H1 (cell line): ENCODE results near the gene DHRS12. TPM values are rescaled to one million over a fixed set of nuclear protein-coding genes. Genes with fewer than 3 reads are reported as not detected.

ENCODE experiments used
- CTCF ChIA-PET: fragments of 300-600 bp; sonication (Branson Sonifier 250); formaldehyde crosslinking; loops from one replicate; lab custom pipeline; 2021; ENCODE audit not compliant: partially characterized antibody; lab: Charles Lee
- POLR2A ChIA-PET: fragments of 300-600 bp; sonication (Branson Sonifier 250); formaldehyde crosslinking; loops from one replicate; lab custom pipeline; 2021; ENCODE audit warnings: inconsistent platforms; ENCODE audit not compliant: partially characterized antibody; lab: Charles Lee
- DNase-seq, 2 experiments: peaks; one replicate each; pipeline versions ENCODE4 v3.0.0 to v3.0.0-alpha.2; 2010 to 2022; ENCODE audit warnings: low spot score in 2 of 2, low read depth in 1 of 2, mixed read lengths in 1 of 2
- FAIRE-seq: peaks from 2 replicates; lab custom pipeline; 2011; peaks lifted over from hg19 to GRCh38; lab: Jason Lieb, UNC
- H2AFZ ChIP-seq: 2 replicates; pipeline ENCODE4 v1.8.1; 2012; ENCODE audit warnings: low read length, inconsistent platforms
- H2AK5ac ChIP-seq: 2 replicates; pipeline ENCODE4 v1.6.1; 2013; ENCODE audit warnings: low read depth, low read length
- H2BK120ac ChIP-seq: replicated peaks from 2 replicates; pipeline ENCODE3; 2013; ENCODE audit warnings: low read depth, low read length, inconsistent platforms
- H2BK12ac ChIP-seq: 2 replicates; pipeline ENCODE4 v1.6.1; 2013; ENCODE audit warnings: low read depth, low read length
- H2BK15ac ChIP-seq: 2 replicates; pipeline ENCODE4 v1.6.1; 2013; ENCODE audit warnings: low read length
- H2BK20ac ChIP-seq: 2 replicates; pipeline ENCODE4 v1.6.1; 2013; ENCODE audit warnings: low read length
- H2BK5ac ChIP-seq: 2 replicates; pipeline ENCODE4 v1.6.1; 2013; ENCODE audit warnings: low read depth, low read length
- H3K14ac ChIP-seq: 2 replicates; pipeline ENCODE4 v1.6.1; 2013; ENCODE audit warnings: inconsistent platforms; ENCODE audit not compliant: insufficient read length
- H3K18ac ChIP-seq: 2 replicates; pipeline ENCODE4 v1.6.1; 2013; ENCODE audit warnings: low read length; ENCODE audit errors: extremely low read depth
- H3K23ac ChIP-seq: 2 replicates; pipeline ENCODE4 v1.6.1; 2013; ENCODE audit warnings: inconsistent platforms; ENCODE audit not compliant: insufficient read length
- H3K23me2 ChIP-seq: 2 replicates; pipeline ENCODE4 v1.6.1; 2013; ENCODE audit warnings: low read depth, low read length
- H3K27ac ChIP-seq: 2 replicates; pipeline ENCODE4 v1.6.1; 2011; ENCODE audit warnings: low read depth, low read length, inconsistent platforms
- H3K27me3 ChIP-seq, 4 experiments: replicated peaks in 1 of 4; 1 replicate in 1 of 4; 2 replicates in 3 of 4; pipeline versions ENCODE4 v1.6.1 to v1.8.1; 2011 to 2013; ENCODE audit warnings: low read length in 3 of 4, mild to moderate bottlenecking in 3 of 4, inconsistent platforms in 2 of 4, mixed read lengths in 2 of 4, moderate library complexity in 1 of 4; ENCODE audit not compliant: control insufficient read depth in 3 of 4, insufficient read depth in 3 of 4; ENCODE audit errors: extremely low read depth in 1 of 4
- H3K36me3 ChIP-seq, 4 experiments: 2 replicates each; pipeline versions ENCODE4 v1.6.1 to v1.8.1; 2011 to 2013; ENCODE audit warnings: mild to moderate bottlenecking in 4 of 4, low read length in 3 of 4, moderate library complexity in 2 of 4, control low read depth in 1 of 4, inconsistent platforms in 1 of 4; ENCODE audit not compliant: insufficient read depth in 4 of 4, control insufficient read depth in 2 of 4
- H3K4ac ChIP-seq: replicated peaks from 2 replicates; pipeline ENCODE3; 2013; ENCODE audit warnings: low read length, low read depth, mixed read lengths, inconsistent platforms; ENCODE audit not compliant: insufficient read length
- H3K4me1 ChIP-seq, 4 experiments: replicated peaks in 1 of 4; 1 replicate in 1 of 4; 2 replicates in 3 of 4; pipeline versions ENCODE4 v1.6.1 to v1.8.1; 2011 to 2013; ENCODE audit warnings: low read length in 3 of 4, inconsistent platforms in 2 of 4, mixed read lengths in 1 of 4; ENCODE audit not compliant: insufficient read depth in 4 of 4, control insufficient read depth in 3 of 4
- H3K4me2 ChIP-seq, 2 experiments: 2 replicates each; pipeline versions ENCODE4 v1.6.1 to v1.8.1; 2011 to 2013; ENCODE audit warnings: low read depth in 2 of 2, low read length in 2 of 2, control low read depth in 1 of 2, inconsistent platforms in 1 of 2, mild to moderate bottlenecking in 1 of 2; ENCODE audit not compliant: insufficient read depth in 1 of 2
- H3K4me3 ChIP-seq, 4 experiments: fragments of 200-600, 300-600 bp in 1 of 4; sonication (generic), shearing (Covaris generic), sonication (Bioruptor Twin) in 1 of 4; 2 replicates each; pipeline versions ENCODE4 v1.5.1 to v1.8.1; 2011 to 2016; ENCODE audit warnings: low read length in 4 of 4, low read depth in 3 of 4, control low read depth in 2 of 4, inconsistent platforms in 2 of 4, mild to moderate bottlenecking in 2 of 4, mixed read lengths in 1 of 4, moderate library complexity in 1 of 4; ENCODE audit not compliant: insufficient read depth in 2 of 4; ENCODE audit errors: extremely low read depth in 1 of 4
- H3K56ac ChIP-seq: replicated peaks from 2 replicates; pipeline ENCODE3; 2013; ENCODE audit warnings: low read depth, mild to moderate bottlenecking, mixed read lengths, low read length, inconsistent platforms; ENCODE audit not compliant: insufficient read length
- H3K79me1 ChIP-seq: 2 replicates; pipeline ENCODE4 v1.6.1; 2013; ENCODE audit warnings: low read depth, low read length, control low read depth
- H3K79me2 ChIP-seq, 2 experiments: 2 replicates each; pipeline versions ENCODE4 v1.6.1 to v1.8.1; 2012 to 2013; ENCODE audit warnings: low read length in 2 of 2, mild to moderate bottlenecking in 2 of 2, inconsistent platforms in 1 of 2; ENCODE audit not compliant: insufficient read depth in 2 of 2, control insufficient read depth in 1 of 2
- H3K9ac ChIP-seq, 4 experiments: replicated peaks in 1 of 4; 1 replicate in 1 of 4; 2 replicates in 3 of 4; pipeline versions ENCODE4 v1.6.1 to v1.8.1; 2011 to 2013; ENCODE audit warnings: low read depth in 3 of 4, low read length in 3 of 4, control low read depth in 2 of 4, mild to moderate bottlenecking in 2 of 4, moderate library complexity in 2 of 4, inconsistent platforms in 1 of 4; ENCODE audit errors: extremely low read depth in 1 of 4
- H3K9me3 ChIP-seq, 2 experiments: 2 replicates each; pipeline versions ENCODE4 v1.6.1 to v1.8.1; 2012 to 2013; ENCODE audit warnings: mild to moderate bottlenecking in 2 of 2, moderate library complexity in 2 of 2, control low read depth in 1 of 2, inconsistent platforms in 1 of 2, low read depth in 1 of 2, low read length in 1 of 2, mixed read lengths in 1 of 2; ENCODE audit not compliant: insufficient read depth in 2 of 2
- H4K20me1 ChIP-seq, 2 experiments: replicated peaks in 1 of 2; 2 replicates each; pipeline versions ENCODE3 to v1.8.1; 2011 to 2013; ENCODE audit warnings: inconsistent platforms in 2 of 2, low read length in 2 of 2, mild to moderate bottlenecking in 1 of 2; ENCODE audit not compliant: insufficient read depth in 2 of 2, control insufficient read depth in 1 of 2
- H4K5ac ChIP-seq: 2 replicates; pipeline ENCODE4 v1.6.1; 2013; ENCODE audit warnings: low read length, low read depth, mixed read lengths, inconsistent platforms; ENCODE audit not compliant: insufficient read length
- H4K8ac ChIP-seq: 2 replicates; pipeline ENCODE4 v1.8.0; 2013; ENCODE audit warnings: mild to moderate bottlenecking, moderate library complexity, low read length, inconsistent platforms; ENCODE audit not compliant: insufficient read depth; ENCODE audit errors: extremely low read depth
- H4K91ac ChIP-seq: replicated peaks from 2 replicates; pipeline ENCODE3; 2013; ENCODE audit warnings: low read length, mixed read lengths, inconsistent platforms; ENCODE audit not compliant: insufficient read length
- BRCA1 ChIP-seq: IDR thresholded peaks from 2 replicates; pipeline ENCODE4 v1.6.1; 2012; ENCODE audit warnings: low read depth, low read length, improper control_type of control experiment
- EGR1 ChIP-seq: IDR thresholded peaks from 2 replicates; pipeline ENCODE4 v1.6.1; 2011; ENCODE audit warnings: low read depth, low read length, borderline replicate concordance
- JUND ChIP-seq: IDR thresholded peaks from 2 replicates; pipeline ENCODE4 v1.6.1; 2011; ENCODE audit warnings: mild to moderate bottlenecking, improper control_type of control experiment, low read length
- KDM5A ChIP-seq: fragments of 200-600 bp; IDR thresholded peaks from 2 replicates; pipeline ENCODE4 v1.7.1; 2012; ENCODE audit warnings: mild to moderate bottlenecking, low read length, inconsistent platforms, mixed read lengths
- MAX ChIP-seq: IDR thresholded peaks from 2 replicates; pipeline ENCODE4 v1.6.1; 2012; ENCODE audit warnings: inconsistent platforms
- SP1 ChIP-seq: IDR thresholded peaks from 2 replicates; pipeline ENCODE4 v1.6.1; 2011; ENCODE audit warnings: low read depth, low read length
- SP4 ChIP-seq: IDR thresholded peaks from 2 replicates; pipeline ENCODE4 v1.6.1; 2012; ENCODE audit warnings: low read length, inconsistent platforms
- WGBS, 2 experiments: shearing (Covaris generic) in 1 of 2; methylation state at CpG; one replicate each; pipeline versions ENCODE4 v1.1.6 to v1.1.7; 2013 to 2015; ENCODE audit warnings: low lambda C conversion rate in 2 of 2, mixed read lengths in 2 of 2, inconsistent platforms in 1 of 2, low coverage in 1 of 2, missing lambda C conversion rate in 1 of 2; ENCODE audit not compliant: insufficient replicate concordance in 2 of 2, insufficient coverage in 1 of 2, insufficient read length in 1 of 2; ENCODE audit errors: extremely low coverage in 1 of 2, missing lambda C conversion rate in 1 of 2; 5-methylcytosine and 5-hydroxymethylcytosine counted together
- polyA plus RNA-seq, 7 experiments: library from polyadenylated mRNA; depleted of rRNA in 3 of 7; stranded (reverse) in 5 of 7; unstranded in 2 of 7; fragments of >200 nt in 5 of 7; fragments of 200-250 nt in 2 of 7; gene quantifications; 1 replicate in 5 of 7; 2 replicates in 1 of 7; 4 replicates in 1 of 7; pipeline versions ENCODE4 v1.2.1 to v1.2.3, GENCODE V29; 2011 to 2013; ENCODE audit warnings: missing spikeins in 2 of 7, mixed read lengths in 2 of 7
- total RNA-seq: library from RNA; stranded (reverse); fragmentation: NEBNext Ultra II Directional; extraction: Animal tissue kit (Norgen Biotek cat#: 25700); gene quantifications from 2 replicates; pipeline ENCODE4 v1.2.1, GENCODE V29; 2021
- TF ChIP-seq, protein P1 (sequence below), 3 experiments: IDR thresholded peaks; 1 replicate in 2 of 3; 2 replicates in 1 of 3; pipeline versions ENCODE4 v1.5.1 to v1.6.1; 2011; ENCODE audit warnings: low read length in 3 of 3, mild to moderate bottlenecking in 3 of 3, inconsistent platforms in 2 of 3, low read depth in 1 of 3, moderate library complexity in 1 of 3; ENCODE audit not compliant: insufficient read depth in 1 of 3; ENCODE audit errors: control extremely low read depth in 1 of 3

DHRS12 gene
- total and polyA plus RNA-seq, 2 of the 8 experiments (the other 6 are each of a cell fraction or from before 2014, with no cell fraction given) = 8.7 TPM

DNA sequence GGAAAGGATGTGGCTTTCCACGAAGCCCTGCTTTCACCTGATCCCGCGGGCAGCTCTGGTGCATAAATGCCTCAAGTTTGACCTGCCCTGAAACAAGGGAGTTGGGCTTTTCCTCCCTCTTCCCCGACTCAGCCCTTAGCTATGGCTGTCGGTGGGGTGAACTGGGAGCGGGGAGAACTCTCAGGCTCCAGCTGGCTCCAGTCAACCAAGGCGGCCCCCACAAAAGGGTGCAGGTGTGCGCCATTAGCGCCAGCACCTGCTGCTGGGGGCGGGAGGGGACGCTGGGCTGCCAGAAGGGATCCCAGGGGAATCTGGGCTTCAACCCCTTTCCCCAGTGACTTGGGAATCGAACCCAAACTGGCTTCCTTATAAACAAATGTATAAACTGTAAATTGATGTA, 7.1 kb upstream of the DHRS12 start:
- Histone ChIP-seq H2BK120ac (no peak overlapping the region), H2BK5ac (no peak overlapping the region), H4K20me1 (no peaks in the 10 kb centered on the region), H3K9ac (no peak overlapping the region), H4K91ac (no peak overlapping the region), H4K5ac (no peak overlapping the region), H3K27me3 (no peaks in the 10 kb centered on the region), H2AK5ac (no peak overlapping the region), H2BK15ac (no peak overlapping the region), H3K4ac (no peak overlapping the region), H3K4me3 (no peak overlapping the region), H3K36me3 (no peaks in the 10 kb centered on the region), H3K23me2 (no peaks in the 10 kb centered on the region), H3K4me1 (peaks cover 0 to 3% (median 0%) of the 10 kb centered on the region in 4 experiments; a peak in 2 of 7 replicates), H2BK12ac (no peak overlapping the region), H3K56ac (no peak overlapping the region), H3K79me1 (no peaks in the 10 kb centered on the region), H3K18ac (no peak overlapping the region), H2BK20ac (no peak overlapping the region), H2AFZ (0 out of 2 replicates have a peak overlapping the region, but pooled peaks have one; percentile 49), H3K23ac (no peak overlapping the region), H3K9me3 (no peaks in the 10 kb centered on the region), H4K8ac (no peak overlapping the region), H3K79me2 (no peaks in the 10 kb centered on the region), H3K14ac (no peak overlapping the region)
- 90% methylated on average over 12 of the region's 12 CpGs; no CpG with 5 or more reads in 1 of the 2 experiments for WGBS, 2 experiments
- ChIA-PET POLR2A (interaction anchor here (1.6 kb wide), 1 partner anchor 358 kb away, joined by 5 read pairs; the partner anchor contains the start of gene INTS6), CTCF (interaction anchor here (0.5 to 7.5 kb wide), 8 partner anchors 13 to 382 kb away, joined by 3 to 98 read pairs (median 6); partner anchors contain the start of gene TMEM272)
- FAIRE-seq = no peak
- no peak for DNase-seq
- no peak for TF ChIP-seq JUND
- no peak for TF ChIP-seq EGR1
- no peak for TF ChIP-seq BRCA1
- TF ChIP-seq KDM5A = no peak
- TF ChIP-seq SP1 = no peak
- TF ChIP-seq, protein P1, sequence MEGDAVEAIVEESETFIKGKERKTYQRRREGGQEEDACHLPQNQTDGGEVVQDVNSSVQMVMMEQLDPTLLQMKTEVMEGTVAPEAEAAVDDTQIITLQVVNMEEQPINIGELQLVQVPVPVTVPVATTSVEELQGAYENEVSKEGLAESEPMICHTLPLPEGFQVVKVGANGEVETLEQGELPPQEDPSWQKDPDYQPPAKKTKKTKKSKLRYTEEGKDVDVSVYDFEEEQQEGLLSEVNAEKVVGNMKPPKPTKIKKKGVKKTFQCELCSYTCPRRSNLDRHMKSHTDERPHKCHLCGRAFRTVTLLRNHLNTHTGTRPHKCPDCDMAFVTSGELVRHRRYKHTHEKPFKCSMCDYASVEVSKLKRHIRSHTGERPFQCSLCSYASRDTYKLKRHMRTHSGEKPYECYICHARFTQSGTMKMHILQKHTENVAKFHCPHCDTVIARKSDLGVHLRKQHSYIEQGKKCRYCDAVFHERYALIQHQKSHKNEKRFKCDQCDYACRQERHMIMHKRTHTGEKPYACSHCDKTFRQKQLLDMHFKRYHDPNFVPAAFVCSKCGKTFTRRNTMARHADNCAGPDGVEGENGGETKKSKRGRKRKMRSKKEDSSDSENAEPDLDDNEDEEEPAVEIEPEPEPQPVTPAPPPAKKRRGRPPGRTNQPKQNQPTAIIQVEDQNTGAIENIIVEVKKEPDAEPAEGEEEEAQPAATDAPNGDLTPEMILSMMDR (IDR thresholded peaks at IDR 0.05; ENCODE audit: control extremely low read depth in 1 of 3, insufficient read depth in 1 of 3, low read depth in 1 of 3, low read length in 3 of 3) = no peak
- TF ChIP-seq SP4 = no peak
- TF ChIP-seq MAX = no peak
- TF ChIP-seq, all 59 proteins: peak for 0
- Histone ChIP-seq H3K4me2 (no peak overlapping the region), H3K27ac (no peak overlapping the region)
